22Rv1 (cell line): Measurements from ENCODE around the gene AMBRA1.

Experiments
- H3K27ac ChIP-seq: fragments of 450-650 bp; 2 replicates; pipeline ENCODE4 v1.5.1; 2017
- ZFX ChIP-seq: fragments of 450-650 bp; IDR thresholded peaks from 2 replicates; pipeline ENCODE4 v1.6.1; 2017; ENCODE audit warnings: antibody characterized with exemption, borderline replicate concordance
- TF ChIP-seq, protein P1 (sequence below): fragments of 450-650 bp; IDR thresholded peaks from 2 replicates; pipeline ENCODE4 v1.5.1; 2017; ENCODE audit warnings: mild to moderate bottlenecking

The AMBRA1 gene

GRCh38 chr11:46370253-46370652 is 223.6 kb downstream of the AMBRA1 start:
- TF ChIP-seq, protein P1, sequence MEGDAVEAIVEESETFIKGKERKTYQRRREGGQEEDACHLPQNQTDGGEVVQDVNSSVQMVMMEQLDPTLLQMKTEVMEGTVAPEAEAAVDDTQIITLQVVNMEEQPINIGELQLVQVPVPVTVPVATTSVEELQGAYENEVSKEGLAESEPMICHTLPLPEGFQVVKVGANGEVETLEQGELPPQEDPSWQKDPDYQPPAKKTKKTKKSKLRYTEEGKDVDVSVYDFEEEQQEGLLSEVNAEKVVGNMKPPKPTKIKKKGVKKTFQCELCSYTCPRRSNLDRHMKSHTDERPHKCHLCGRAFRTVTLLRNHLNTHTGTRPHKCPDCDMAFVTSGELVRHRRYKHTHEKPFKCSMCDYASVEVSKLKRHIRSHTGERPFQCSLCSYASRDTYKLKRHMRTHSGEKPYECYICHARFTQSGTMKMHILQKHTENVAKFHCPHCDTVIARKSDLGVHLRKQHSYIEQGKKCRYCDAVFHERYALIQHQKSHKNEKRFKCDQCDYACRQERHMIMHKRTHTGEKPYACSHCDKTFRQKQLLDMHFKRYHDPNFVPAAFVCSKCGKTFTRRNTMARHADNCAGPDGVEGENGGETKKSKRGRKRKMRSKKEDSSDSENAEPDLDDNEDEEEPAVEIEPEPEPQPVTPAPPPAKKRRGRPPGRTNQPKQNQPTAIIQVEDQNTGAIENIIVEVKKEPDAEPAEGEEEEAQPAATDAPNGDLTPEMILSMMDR, result no peak
- no peak for TF ChIP-seq ZFX
- H3K27ac ChIP-seq, result no peak overlapping the region

DNA sequence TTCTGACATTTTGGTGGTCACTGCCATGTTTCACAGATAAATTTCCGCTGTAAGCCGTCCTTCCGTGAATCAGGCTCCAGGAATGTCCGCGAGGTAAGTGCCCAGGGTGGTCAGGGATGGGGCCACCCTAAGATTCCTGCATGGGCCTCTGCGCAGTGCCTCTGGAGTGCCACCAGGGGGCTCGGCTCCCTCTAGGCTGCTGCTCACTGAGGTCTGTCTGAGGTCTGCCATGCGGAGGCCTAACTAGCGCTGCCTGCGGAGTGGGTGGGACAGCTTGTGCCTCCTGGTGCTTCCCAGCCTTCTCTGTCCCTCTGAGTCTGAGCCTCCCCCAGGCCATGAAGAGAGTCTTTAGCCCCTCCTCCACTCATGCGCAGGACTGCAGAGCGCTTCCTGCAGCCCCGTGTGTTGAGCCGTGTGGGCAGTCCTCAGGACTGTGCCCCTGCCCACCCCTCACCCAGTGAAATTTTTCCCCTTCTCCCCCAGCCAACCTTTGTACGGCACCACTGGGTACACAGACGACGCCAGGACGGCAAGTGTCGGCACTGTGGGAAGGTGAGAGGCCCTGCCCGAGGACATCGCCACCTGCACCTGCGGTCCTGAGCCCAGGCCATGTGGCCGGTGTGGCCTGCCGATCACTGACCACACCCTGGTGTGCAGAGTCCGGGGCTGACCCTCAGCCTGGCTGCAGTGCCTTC is 224.2 kb downstream of the AMBRA1 start:
- TF ChIP-seq, protein P1, result peak; percentile 92
- TF ChIP-seq ZFX, result no peak

GRCh38 chr11:46367916-46368267 is 225.9 kb downstream of the AMBRA1 start:
- TF ChIP-seq, protein P1, result peak; percentile 56
- no peak for TF ChIP-seq ZFX
- H3K27ac ChIP-seq, result no peak overlapping the region

More for the DNA sequence above, 224.2 kb downstream of the AMBRA1 start:
- no peak overlapping the region for H3K27ac ChIP-seq

- no peak overlapping the region for H3K27ac ChIP-seq
- TF ChIP-seq ZFX, result no peak
- TF ChIP-seq, protein P1, result peak; percentile 82
Observed at GRCh38 chr11:46367244-46367915, 226.4 kb downstream of the AMBRA1 start.

DNA sequence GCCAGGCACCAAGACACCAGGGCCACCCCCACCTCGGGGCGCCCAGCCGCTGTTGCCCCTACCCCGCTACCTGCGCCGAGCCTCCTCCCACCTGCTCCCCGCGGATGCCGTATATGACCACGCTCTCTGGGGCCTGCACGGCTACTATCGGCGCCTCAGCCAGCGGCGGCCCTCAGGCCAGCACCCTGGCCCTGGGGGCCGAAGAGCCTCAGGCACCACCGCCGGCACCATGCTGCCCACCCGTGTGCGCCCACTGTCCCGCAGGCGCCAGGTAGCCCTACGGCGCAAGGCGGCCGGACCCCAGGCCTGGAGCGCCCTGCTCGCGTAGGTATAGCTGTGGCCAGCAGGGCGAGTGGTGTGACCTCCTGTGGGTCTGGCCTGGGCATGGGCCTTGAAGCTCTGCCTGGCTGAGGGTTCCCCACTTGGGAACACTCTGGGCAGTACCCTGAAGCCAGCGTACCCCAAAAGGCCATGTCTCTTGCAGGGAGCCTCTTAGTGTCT is 227.1 kb downstream of the AMBRA1 start:
- TF ChIP-seq, protein P1, result no peak
- no peak for TF ChIP-seq ZFX
- H3K27ac ChIP-seq, result no peak overlapping the region

- no peak overlapping the region for H3K27ac ChIP-seq
- TF ChIP-seq, protein P1, result no peak
- TF ChIP-seq ZFX, result no peak
Observed at GRCh38 chr11:46366260-46366659, 227.6 kb downstream of the AMBRA1 start.

DNA sequence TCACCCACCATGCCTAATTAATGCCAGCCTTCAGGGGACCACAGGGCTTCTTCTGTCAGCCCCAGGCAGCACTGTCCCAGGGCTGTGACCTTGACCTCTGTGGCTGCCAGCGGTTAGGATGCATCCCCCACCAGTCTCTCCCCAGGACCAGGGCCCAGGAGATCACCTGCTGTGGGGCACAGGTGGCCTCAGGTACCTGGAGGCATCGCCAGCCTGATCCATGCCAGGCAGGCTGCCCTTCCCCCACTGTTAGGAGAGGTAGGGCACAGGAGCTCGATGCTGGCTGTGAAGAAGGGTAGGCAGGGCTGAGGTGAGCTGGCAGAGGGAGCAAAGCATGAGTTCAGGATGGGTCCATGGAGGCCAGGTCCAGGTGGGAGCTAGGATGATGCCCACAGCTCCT is 229.0 kb downstream of the AMBRA1 start:
- no peak overlapping the region for H3K27ac ChIP-seq
- TF ChIP-seq, protein P1, result no peak
- TF ChIP-seq ZFX, result no peak
